Thyroid gland (tissue), 4 donors: ENCODE measurements around the gene TNNI2.

ENCODE experiments used
- CTCF ChIP-seq, 6 experiments: fragments of 200-600 bp in 3 of 6; fragments of 450-650 bp in 3 of 6; sonication (generic) in 3 of 6; IDR thresholded peaks; one replicate each; pipeline ENCODE4 v1.5.1; 2016 to 2019; ENCODE audit warnings: antibody characterized with exemption in 6 of 6, mild to moderate bottlenecking in 2 of 6, inconsistent platforms in 1 of 6, moderate library complexity in 1 of 6
- POLR2A ChIP-seq, 2 donors: fragments of 450-650 bp; IDR thresholded peaks; one replicate each; pipeline ENCODE4 v1.6.1; 2017; ENCODE audit warnings: antibody characterized with exemption in 2 of 2, mild to moderate bottlenecking in 2 of 2, moderate library complexity in 1 of 2

GRCh38 chr11:1858576-1858975 is 19.8 kb downstream of the TNNI2 start:
- TF ChIP-seq CTCF (IDR thresholded peaks at IDR 0.05) = no peak
- no peak for TF ChIP-seq POLR2A (IDR thresholded peaks at IDR 0.05)
